Skeletal muscle tissue (tissue), 4 donors: Measurements from ENCODE around the gene CFAP100. TPM values are rescaled to one million over a fixed set of nuclear protein-coding genes. Genes with fewer than 3 reads are reported as not detected.

Source experiments
- H3K27ac ChIP-seq: one replicate; pipeline ENCODE4 v1.7.0; 2013; ENCODE audit warnings: mild to moderate bottlenecking, low read depth, low read length, inconsistent platforms
- H3K27me3 ChIP-seq, 3 donors: one replicate each; pipeline ENCODE4 v1.7.0; 2013; ENCODE audit warnings: low read length in 3 of 3; ENCODE audit not compliant: control insufficient read depth in 3 of 3, insufficient read depth in 3 of 3
- H3K36me3 ChIP-seq, 3 donors: one replicate each; pipeline ENCODE4 v1.7.0; 2013; ENCODE audit warnings: low read length in 3 of 3; ENCODE audit not compliant: control insufficient read depth in 3 of 3, insufficient read depth in 3 of 3
- H3K4me1 ChIP-seq, 3 donors: one replicate each; pipeline ENCODE4 v1.7.0; 2013; ENCODE audit warnings: low read length in 3 of 3, mild to moderate bottlenecking in 3 of 3; ENCODE audit not compliant: control insufficient read depth in 3 of 3, insufficient read depth in 3 of 3
- H3K4me3 ChIP-seq, 3 donors: one replicate each; pipeline ENCODE4 v1.7.0; 2013; ENCODE audit warnings: low read length in 3 of 3
- H3K9ac ChIP-seq, 3 donors: one replicate each; pipeline ENCODE4 v1.7.0; 2013; ENCODE audit warnings: low read length in 3 of 3, mild to moderate bottlenecking in 3 of 3, moderate library complexity in 2 of 3, low read depth in 1 of 3
- H3K9me3 ChIP-seq, 3 donors: one replicate each; pipeline ENCODE4 v1.7.0; 2013; ENCODE audit warnings: low read length in 3 of 3; ENCODE audit not compliant: control insufficient read depth in 3 of 3
- total RNA-seq: library from RNA; depleted of rRNA; stranded (reverse); fragments of >200 nt; gene quantifications from one replicate; pipeline ENCODE4 v1.2.3, GENCODE V29; 2014
- donor health status: Osteomylitis.

The CFAP100 gene
- total RNA-seq: not detected

GRCh38 chr3:126394179-126394976 lies at the start of gene CFAP100:
TSS of gene CFAP100 (plus strand) at chr3:126394909. CDS start at chr3:126396001, 1,092 bp downstream.
- H3K27ac ChIP-seq: no peak within 1 kb of the TSS
- H3K4me3 ChIP-seq: peak within 1 kb of the TSS in 2 of 3 donors; percentile 14 to 35
- H3K4me1 ChIP-seq: peaks cover 5 to 8% (median 5%) of the 10 kb centered on the region in 3 donors
- no peaks in the 10 kb centered on the region for H3K36me3 ChIP-seq
- H3K27me3 ChIP-seq: peaks cover 15 to 23% (median 17%) of the 10 kb centered on the region in 3 donors
- H3K9me3 ChIP-seq: no peaks in the 10 kb centered on the region
- peak within 1 kb of the TSS in 1 of 3 donors; percentile 45 for H3K9ac ChIP-seq

- Histone ChIP-seq H3K27me3 (no peaks in the 10 kb centered on the region), H3K27ac (no peak overlapping the region), H3K36me3 (peaks cover 3 to 34% (median 7%) of the 10 kb centered on the region in 3 donors), H3K4me3 (no peak overlapping the region), H3K4me1 (peaks cover 15 to 62% (median 62%) of the 10 kb centered on the region in 3 donors), H3K9me3 (no peaks in the 10 kb centered on the region), H3K9ac (peak overlapping the region in 1 of 3 donors; percentile 8)
Measured at GRCh38 chr3:126345231-126345630, 49.5 kb upstream of the CFAP100 start.

DNA sequence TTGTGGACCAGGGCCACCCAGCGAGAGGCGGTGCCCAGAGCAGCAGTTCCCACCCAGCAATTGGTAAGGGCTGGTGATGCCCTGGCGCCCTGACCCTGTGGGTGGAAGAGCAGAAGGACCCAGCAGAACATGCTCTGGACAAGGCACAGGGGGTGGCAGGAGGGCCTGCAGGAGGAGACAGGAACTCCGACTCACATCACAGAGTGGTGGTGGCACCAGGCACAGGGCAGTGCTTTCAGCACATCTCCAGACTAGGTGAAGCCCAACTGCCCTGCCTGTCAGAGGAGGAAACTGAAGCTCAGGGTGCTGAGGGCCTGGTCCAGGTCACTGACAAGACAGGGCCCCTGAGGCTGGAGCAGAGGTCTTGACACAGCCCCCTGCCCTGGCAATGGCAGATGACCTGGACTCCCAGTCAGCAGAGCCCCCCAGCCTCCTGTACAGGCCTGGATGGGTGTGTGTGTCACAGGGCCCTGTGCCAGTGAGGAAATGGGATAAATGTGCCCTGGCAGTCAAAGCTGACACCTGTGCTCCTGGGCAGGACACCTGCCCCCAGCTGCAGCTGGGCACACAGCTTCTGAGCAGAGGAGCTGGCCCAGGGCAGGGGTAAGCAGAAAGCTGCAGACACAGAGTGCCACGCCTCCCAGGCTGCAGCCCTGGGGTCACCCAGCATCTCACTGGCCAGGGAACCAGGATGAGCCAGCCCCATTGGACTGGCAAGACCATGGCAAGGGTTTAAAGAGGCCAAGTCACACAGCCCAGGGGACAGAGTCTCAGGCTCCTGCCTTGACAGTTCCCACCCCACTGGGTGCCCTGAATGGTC lies 48.9 kb upstream of the CFAP100 start:
- Histone ChIP-seq H3K36me3 (peaks cover 7 to 40% (median 12%) of the 10 kb centered on the region in 3 donors), H3K4me3 (no peak overlapping the region), H3K27me3 (no peaks in the 10 kb centered on the region), H3K9me3 (no peaks in the 10 kb centered on the region), H3K27ac (no peak overlapping the region), H3K9ac (peak overlapping the region in 2 of 3 donors; percentile 11 to 12), H3K4me1 (peaks cover 21 to 64% (median 62%) of the 10 kb centered on the region in 3 donors)

GRCh38 chr3:126346466-126346865 lies 48.2 kb upstream of the CFAP100 start:
- no peak overlapping the region for H3K27ac ChIP-seq
- H3K36me3 ChIP-seq: peaks cover 12 to 46% (median 18%) of the 10 kb centered on the region in 3 donors
- no peaks in the 10 kb centered on the region for H3K9me3 ChIP-seq
- H3K4me3 ChIP-seq: no peak overlapping the region
- H3K9ac ChIP-seq: peak overlapping the region in 1 of 3 donors; percentile 11
- H3K27me3 ChIP-seq: no peaks in the 10 kb centered on the region
- peaks cover 24 to 69% (median 63%) of the 10 kb centered on the region in 3 donors for H3K4me1 ChIP-seq

DNA sequence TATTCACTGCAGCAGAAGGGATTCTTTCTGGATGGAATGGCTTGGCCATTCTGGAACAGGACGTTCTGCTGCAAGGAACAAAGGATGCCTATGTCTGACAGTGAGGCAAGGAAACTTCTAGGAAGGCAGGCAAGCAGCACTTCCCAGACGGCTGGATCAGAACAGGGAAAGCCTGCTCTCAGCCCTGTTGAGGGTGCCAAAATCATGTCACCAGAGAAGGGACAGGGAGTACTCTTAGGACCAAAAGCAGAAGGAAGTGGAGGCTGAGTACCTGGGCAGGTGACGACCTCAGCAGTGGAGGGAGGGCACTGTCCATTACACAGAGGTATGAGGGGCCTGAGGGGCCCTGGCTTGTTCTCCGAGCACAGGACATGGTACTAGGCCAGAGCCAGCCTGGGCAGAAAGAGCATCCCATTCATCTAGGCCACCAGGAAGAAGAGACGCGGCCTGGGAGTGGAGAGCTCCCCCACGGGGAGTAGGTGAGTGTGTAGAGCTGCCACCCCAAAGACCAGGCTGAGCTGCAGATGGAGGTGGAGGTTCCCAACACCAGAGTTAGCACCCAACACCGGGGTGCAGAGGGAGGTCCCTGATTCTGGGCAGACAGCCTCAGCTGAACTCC lies 47.1 kb upstream of the CFAP100 start:
- Histone ChIP-seq H3K9ac (peak overlapping the region in 1 of 3 donors; percentile 33), H3K9me3 (no peaks in the 10 kb centered on the region), H3K4me1 (peaks cover 24 to 78% (median 75%) of the 10 kb centered on the region in 3 donors), H3K27ac (no peak overlapping the region), H3K27me3 (no peaks in the 10 kb centered on the region), H3K4me3 (no peak overlapping the region), H3K36me3 (peaks cover 16 to 54% (median 27%) of the 10 kb centered on the region in 3 donors)

DNA sequence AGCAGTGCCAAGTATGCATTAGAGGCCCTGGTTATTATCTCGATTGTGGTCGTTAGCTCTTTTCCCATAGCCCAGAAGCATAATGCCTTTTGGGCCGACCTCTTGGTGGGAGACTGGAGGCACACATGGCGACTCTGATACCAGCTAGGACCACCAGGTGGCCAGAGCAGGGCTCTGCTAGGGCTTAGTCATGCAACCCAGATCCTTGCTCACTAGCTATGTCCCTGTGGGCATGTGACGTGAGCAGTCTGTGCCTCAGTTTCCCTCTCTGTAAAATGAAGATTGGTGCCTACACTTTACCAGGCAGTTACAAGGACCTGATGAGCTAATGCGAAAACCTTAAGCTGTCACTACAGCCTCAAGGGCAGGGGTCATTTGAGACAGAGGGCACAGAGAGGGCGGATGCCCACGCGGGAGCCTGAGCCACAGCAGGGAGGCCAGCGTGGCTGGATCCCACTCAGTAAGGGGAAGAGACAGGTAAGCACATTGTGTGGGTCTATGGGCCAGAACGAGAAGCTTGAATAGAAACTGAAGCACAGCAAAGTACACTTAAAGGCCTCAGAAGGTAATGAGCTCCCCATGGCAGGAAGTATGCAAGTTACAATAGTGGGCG lies 46.3 kb upstream of the CFAP100 start:
- peaks cover 16 to 54% (median 27%) of the 10 kb centered on the region in 3 donors for H3K36me3 ChIP-seq
- peaks cover 24 to 86% (median 83%) of the 10 kb centered on the region in 3 donors for H3K4me1 ChIP-seq

GRCh38 chr3:126349071-126349470 lies 45.6 kb upstream of the CFAP100 start:
- Histone ChIP-seq H3K27ac (no peak overlapping the region), H3K4me3 (no peak overlapping the region), H3K36me3 (peaks cover 16 to 51% (median 27%) of the 10 kb centered on the region in 3 donors), H3K4me1 (peaks cover 28 to 92% (median 89%) of the 10 kb centered on the region in 3 donors), H3K27me3 (no peaks in the 10 kb centered on the region), H3K9ac (peak overlapping the region in 1 of 3 donors; percentile 66), H3K9me3 (no peaks in the 10 kb centered on the region)

More for the DNA sequence above, 46.3 kb upstream of the CFAP100 start:
- no peaks in the 10 kb centered on the region for H3K9me3 ChIP-seq
- no peak overlapping the region for H3K4me3 ChIP-seq
- no peak overlapping the region for H3K27ac ChIP-seq
- peak overlapping the region in 1 of 3 donors; percentile 8 for H3K9ac ChIP-seq
- no peaks in the 10 kb centered on the region for H3K27me3 ChIP-seq

GRCh38 chr3:126349611-126350501 lies 44.9 kb upstream of the CFAP100 start:
- H3K27ac ChIP-seq: no peak overlapping the region
- H3K4me1 ChIP-seq: peaks cover 36 to 97% (median 97%) of the 10 kb centered on the region in 3 donors
- H3K4me3 ChIP-seq: peak overlapping the region in 1 of 3 donors; percentile 35
- H3K9me3 ChIP-seq: no peaks in the 10 kb centered on the region
- H3K36me3 ChIP-seq: peaks cover 16 to 49% (median 27%) of the 10 kb centered on the region in 3 donors
- no peaks in the 10 kb centered on the region for H3K27me3 ChIP-seq
- peak overlapping the region in 1 of 3 donors; percentile 66 for H3K9ac ChIP-seq
